ENCODE results near the gene HLA-DPB1. TPM values are rescaled to one million over a fixed set of nuclear protein-coding genes. Genes with fewer than 3 reads are reported as not detected.

The HLA-DPB1 gene
- total and polyA plus RNA-seq, 8 donors, result 15.2 to 326 (median 26.8) TPM

- Histone ChIP-seq H3K4me1 (peaks cover 0 to 50% of the 10 kb centered on the region in 2 donors), H3K27me3 (no peaks in the 10 kb centered on the region), H3K4me3 (peak overlapping the region; percentile 3 to 55), H3K9me3 (no peaks in the 10 kb centered on the region), H3K27ac (no peak overlapping the region), H3K36me3 (peaks cover 0 to 31% of the 10 kb centered on the region in 2 donors)
- ATAC-seq, result no peak
- no peak for TF ChIP-seq CTCF (IDR thresholded peaks at IDR 0.05)
- DNase-seq, result no peak
- intact Hi-C loops (cut with DNase I), result no loop called here
Observed at GRCh38 chr6:33071569-33071968, 4.2 kb upstream of the HLA-DPB1 start.

GRCh38 chr6:33072508-33073100 is 3.2 kb upstream of the HLA-DPB1 start:
- no peak for ATAC-seq

GRCh38 chr6:33073431-33073871 is 2.3 kb upstream of the HLA-DPB1 start, which contains the start of gene HLA-DPA1:
Gene HLA-DPA1, minus strand, starts transcription at chr6:33073649.
- intact Hi-C loops (cut with DNase I), result no loop called here
- peak within 1 kb of the TSS; percentile 26 to 37 for H3K27ac ChIP-seq
- no peaks in the 10 kb centered on the region for H3K27me3 ChIP-seq
- ATAC-seq (peak; percentile 90), DNase-seq (peak in 1 of 4 donors; percentile 69)
- H3K36me3 ChIP-seq, result peaks cover 0 to 12% of the 10 kb centered on the region in 2 donors
- H3K4me1 ChIP-seq, result peaks cover 0 to 52% of the 10 kb centered on the region in 2 donors
- H3K4me3 ChIP-seq, result peak within 1 kb of the TSS; percentile 30 to 55
- no peaks in the 10 kb centered on the region for H3K9me3 ChIP-seq
- TF ChIP-seq CTCF (IDR thresholded peaks at IDR 0.05), result no peak

More at GRCh38 chr6:33072508-33073100, 3.2 kb upstream of the HLA-DPB1 start:
- peak overlapping the region; percentile 30 to 55 for H3K4me3 ChIP-seq
- H3K4me1 ChIP-seq, result peaks cover 0 to 52% of the 10 kb centered on the region in 2 donors
- H3K27ac ChIP-seq, result peak overlapping the region in 1 of 2 donors; percentile 26
- H3K9me3 ChIP-seq, result no peaks in the 10 kb centered on the region
- peaks cover 0 to 21% of the 10 kb centered on the region in 2 donors for H3K36me3 ChIP-seq
- intact Hi-C loops (cut with DNase I), result no loop called here
- TF ChIP-seq CTCF (IDR thresholded peaks at IDR 0.05), result no peak
- no peaks in the 10 kb centered on the region for H3K27me3 ChIP-seq
- no peak for DNase-seq

GRCh38 chr6:33075208-33075567 is 602 bp upstream of the HLA-DPB1 start:
- intact Hi-C loops (cut with DNase I), result loop anchor here in 1 of 2 donors (5.0 kb wide), 1 partner anchor 58 kb away; no protein-coding TSS in a partner anchor
- no peaks in the 10 kb centered on the region for H3K27me3 ChIP-seq
- peak overlapping the region; percentile 66 to 83 for H3K27ac ChIP-seq
- no peak for DNase-seq
- H3K36me3 ChIP-seq, result no peaks in the 10 kb centered on the region
- no peak for ATAC-seq
- no peaks in the 10 kb centered on the region for H3K9me3 ChIP-seq
- no peak overlapping the region for H3K4me3 ChIP-seq
- peaks cover 0 to 61% of the 10 kb centered on the region in 2 donors for H3K4me1 ChIP-seq
- no peak for TF ChIP-seq CTCF (IDR thresholded peaks at IDR 0.05)

- H3K9me3 ChIP-seq, result no peaks in the 10 kb centered on the region
- H3K27ac ChIP-seq, result peak overlapping the region; percentile 66 to 83
- no peak for DNase-seq
- H3K27me3 ChIP-seq, result no peaks in the 10 kb centered on the region
- H3K4me1 ChIP-seq, result peaks cover 0 to 56% of the 10 kb centered on the region in 2 donors
- intact Hi-C loops (cut with DNase I), result loop anchor here in 1 of 2 donors (5.0 kb wide), 1 partner anchor 59 kb away; no protein-coding TSS in a partner anchor
- no peaks in the 10 kb centered on the region for H3K36me3 ChIP-seq
- H3K4me3 ChIP-seq, result peak overlapping the region; percentile 26 to 49
- ATAC-seq, result peak; percentile 15
- TF ChIP-seq CTCF (IDR thresholded peaks at IDR 0.05), result no peak
Observed at GRCh38 chr6:33076406-33076934, 680 bp downstream of the HLA-DPB1 start.

Measured in left lung (tissue), 10 donors.